GM12872 (cell line): ENCODE data around the gene GPR179.

Experiments used
- CTCF ChIP-seq: IDR thresholded peaks from 3 replicates; pipeline ENCODE4 v1.5.1; 2011; ENCODE audit warnings: low read depth, mild to moderate bottlenecking, low read length, moderate library complexity; ENCODE audit not compliant: insufficient read depth

GPR179 gene

GRCh38 chr17:38343608-38344419 lies at the start of gene GPR179:
GPR179 (minus strand) TSS chr17:38343956; CDS start chr17:38343789, 167 bp downstream.
- TF ChIP-seq CTCF, result no peak

- TF ChIP-seq CTCF, result no peak
Observed at GRCh38 chr17:38379448-38379847, 35.7 kb upstream of the GPR179 start.

- TF ChIP-seq CTCF, result no peak
Observed at GRCh38 chr17:38369124-38369886, 25.5 kb upstream of the GPR179 start.

- no peak for TF ChIP-seq CTCF
Observed at GRCh38 chr17:38364741-38365140, 21.0 kb upstream of the GPR179 start.

GRCh38 chr17:38363016-38363415 lies 19.3 kb upstream of the GPR179 start:
- no peak for TF ChIP-seq CTCF

GRCh38 chr17:38361694-38362465 lies 18.1 kb upstream of the GPR179 start:
- TF ChIP-seq CTCF, result no peak
